RWPE2 (cell line): Measurements from ENCODE around the gene CABLES2.

Experiments used
- ATAC-seq: fragments of 200-7000 bp; cut with Tn5 transposase; 3 replicates; pipeline ENCODE4 v1.9.1; 2021; ENCODE audit warnings: low read depth
- DNase-seq: peaks from one replicate; pipeline ENCODE4 v3.0.0-alpha.2; 2020; ENCODE audit warnings: low spot score
- H3K27ac ChIP-seq: fragments of 450-650 bp; 2 replicates; pipeline ENCODE4 v1.5.1; 2017; ENCODE audit warnings: mild to moderate bottlenecking; ENCODE audit not compliant: poor library complexity, severe bottlenecking
- H3K27me3 ChIP-seq: fragments of 250-450 bp; sonication (Bioruptor Pico); 2 replicates; pipeline ENCODE4 v1.5.1; 2021; ENCODE audit warnings: mild to moderate bottlenecking, moderate library complexity; ENCODE audit not compliant: insufficient read depth, poor library complexity, severe bottlenecking
- H3K36me3 ChIP-seq: fragments of 250-450 bp; sonication (Bioruptor Pico); 2 replicates; pipeline ENCODE4 v1.5.1; 2020; ENCODE audit warnings: low read depth, mild to moderate bottlenecking, moderate library complexity
- H3K4me1 ChIP-seq: fragments of 250-450 bp; sonication (Bioruptor Pico); 2 replicates; pipeline ENCODE4 v1.5.1; 2021; ENCODE audit warnings: mild to moderate bottlenecking, moderate library complexity; ENCODE audit not compliant: insufficient read depth, poor library complexity, severe bottlenecking
- H3K4me3 ChIP-seq: fragments of 250-450 bp; sonication (Bioruptor Pico); 2 replicates; pipeline ENCODE4 v1.5.1; 2021; ENCODE audit warnings: mild to moderate bottlenecking, moderate library complexity; ENCODE audit not compliant: severe bottlenecking
- H3K9me3 ChIP-seq: fragments of 250-450 bp; sonication (Bioruptor Pico); 2 replicates; pipeline ENCODE4 v1.5.1; 2021; ENCODE audit warnings: mild to moderate bottlenecking, moderate library complexity; ENCODE audit not compliant: severe bottlenecking
- CTCF ChIP-seq: fragments of 450-650 bp; IDR thresholded peaks from one replicate; pipeline ENCODE4 v1.5.1; 2017; ENCODE audit warnings: mild to moderate bottlenecking, moderate library complexity; ENCODE audit not compliant: poor library complexity, severe bottlenecking

CABLES2 gene

GRCh38 chr20:62408055-62408454 lies 970 bp upstream of the CABLES2 start:
- peak; percentile 85 for DNase-seq
- H3K4me3 ChIP-seq = no peak overlapping the region

GRCh38 chr20:62406635-62407176 lies 379 bp downstream of the CABLES2 start:
- Histone ChIP-seq H3K4me1 (no peaks in the 10 kb centered on the region), H3K27me3 (no peaks in the 10 kb centered on the region), H3K36me3 (no peaks in the 10 kb centered on the region), H3K4me3 (peak overlapping the region; percentile 97), H3K9me3 (no peaks in the 10 kb centered on the region), H3K27ac (peak overlapping the region; percentile 49)
- TF ChIP-seq CTCF = no peak
- ATAC-seq (no peak), DNase-seq (peak; percentile 84)

More at GRCh38 chr20:62408055-62408454, 970 bp upstream of the CABLES2 start:
- TF ChIP-seq CTCF = no peak
- Histone ChIP-seq H3K4me1 (no peaks in the 10 kb centered on the region), H3K27ac (no peak overlapping the region), H3K27me3 (no peaks in the 10 kb centered on the region), H3K9me3 (no peaks in the 10 kb centered on the region), H3K36me3 (no peaks in the 10 kb centered on the region)
- ATAC-seq = no peak

- TF ChIP-seq CTCF = no peak
- peak overlapping the region; percentile 97 for H3K4me3 ChIP-seq
- no peaks in the 10 kb centered on the region for H3K27me3 ChIP-seq
- no peaks in the 10 kb centered on the region for H3K4me1 ChIP-seq
- DNase-seq = peak; percentile 88
- no peaks in the 10 kb centered on the region for H3K36me3 ChIP-seq
- no peaks in the 10 kb centered on the region for H3K9me3 ChIP-seq
- peak overlapping the region; percentile 49 for H3K27ac ChIP-seq
- no peak for ATAC-seq
Measured at GRCh38 chr20:62405981-62406513, 1.0 kb downstream of the CABLES2 start.

DNA sequence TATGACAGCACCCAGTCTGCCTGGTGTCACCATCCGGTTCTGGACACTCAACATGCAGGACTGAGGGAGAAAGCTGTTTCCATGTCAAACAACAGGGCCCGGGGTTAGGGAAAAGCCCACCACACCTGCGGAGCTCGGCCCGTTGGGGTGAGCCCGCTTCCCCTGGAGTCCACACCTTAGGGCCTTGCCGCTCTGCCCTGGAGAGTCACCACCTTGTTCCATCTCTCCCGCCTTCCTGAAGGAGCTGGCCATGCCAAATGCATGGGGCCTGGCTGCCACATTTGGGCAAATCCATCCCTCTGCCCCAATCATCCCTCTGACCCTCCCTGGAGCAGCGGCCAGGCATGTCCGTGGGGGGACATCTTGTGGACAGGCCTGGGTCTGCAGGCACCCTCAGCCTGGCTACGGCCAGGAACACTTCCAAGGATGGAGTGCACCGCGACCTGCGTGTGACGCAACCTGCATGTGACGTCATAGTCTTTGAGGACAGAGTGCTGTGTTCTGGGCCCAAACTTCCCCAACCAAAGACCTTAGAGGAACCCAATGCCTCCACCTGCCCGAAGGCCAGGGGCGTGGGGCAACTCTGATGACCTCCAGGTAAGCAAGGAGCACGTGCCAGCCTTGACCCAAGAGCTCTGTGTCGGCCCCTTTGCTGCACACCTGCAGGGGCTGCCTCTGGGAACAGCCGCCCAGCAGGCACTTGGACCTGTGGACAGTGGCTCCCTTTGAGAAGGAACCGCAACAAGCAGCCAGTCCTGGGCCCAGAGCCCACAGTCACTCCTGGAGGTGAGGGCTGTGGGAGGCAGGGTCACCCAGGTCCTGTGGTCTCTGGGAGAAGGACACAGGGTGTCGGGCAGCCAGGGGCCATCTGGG lies 1.7 kb downstream of the CABLES2 start:
- TF ChIP-seq CTCF = peak; percentile 96
- no peaks in the 10 kb centered on the region for H3K27me3 ChIP-seq
- H3K9me3 ChIP-seq = no peaks in the 10 kb centered on the region
- no peak overlapping the region for H3K4me3 ChIP-seq
- peak; percentile 22 for ATAC-seq
- peak; percentile 88 for DNase-seq
- no peaks in the 10 kb centered on the region for H3K4me1 ChIP-seq
- no peaks in the 10 kb centered on the region for H3K36me3 ChIP-seq
- no peak overlapping the region for H3K27ac ChIP-seq
